Measurements from ENCODE around the gene PHF11. TPM values are rescaled to one million over a fixed set of nuclear protein-coding genes. Genes with fewer than 3 reads are reported as not detected.

PHF11 gene
- total and polyA plus RNA-seq, 2 of the 13 experiments (the other 11 are each of a cell fraction or from before 2014, with no cell fraction given): 15.8 to 22.0 TPM

DNA sequence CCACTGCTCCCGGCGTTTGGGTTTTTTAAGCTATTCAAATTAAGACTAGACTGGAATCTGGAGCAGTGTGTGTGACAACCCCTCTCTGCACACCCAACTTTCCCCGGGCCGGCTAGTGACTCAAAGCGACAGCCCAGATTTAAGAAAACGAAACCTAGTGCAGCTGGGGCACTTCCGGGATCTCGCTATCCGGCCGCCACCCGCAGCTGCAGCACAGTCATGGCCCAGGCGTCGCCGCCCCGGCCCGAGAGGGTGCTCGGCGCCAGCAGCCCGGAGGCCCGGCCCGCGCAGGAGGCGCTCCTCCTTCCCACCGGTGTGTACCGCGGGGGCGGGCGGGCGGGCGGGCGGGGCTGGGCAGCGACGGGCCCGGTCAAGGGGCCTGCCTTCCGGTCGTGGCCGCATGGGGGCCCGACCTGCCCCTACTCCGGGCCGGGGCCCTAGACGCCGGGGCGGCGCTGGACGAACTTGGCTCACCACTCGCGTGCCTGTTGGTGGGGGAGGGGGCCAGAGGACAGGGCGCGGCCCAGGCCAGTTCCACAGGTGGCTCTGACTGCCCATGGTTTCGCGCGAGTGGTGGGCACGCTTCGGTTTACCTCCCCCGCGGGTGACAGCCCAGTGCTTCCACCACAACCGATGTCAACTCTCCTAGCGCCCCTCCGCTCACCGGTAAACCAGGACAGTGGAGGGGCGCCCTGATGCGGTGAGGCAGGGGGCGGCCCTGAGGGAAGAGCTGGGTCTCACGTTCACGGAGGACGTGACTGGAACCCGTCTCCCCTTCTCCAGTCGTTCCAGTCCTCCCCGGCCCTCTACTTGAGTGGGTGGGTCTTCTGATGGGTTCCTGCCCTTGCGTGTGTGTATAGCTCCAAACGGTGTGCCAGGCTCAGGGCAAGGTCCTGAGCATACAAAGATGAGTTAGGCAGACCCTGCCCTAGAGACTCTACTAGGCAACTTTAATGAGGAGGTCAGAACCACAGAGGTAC, at the start of gene PHF11 (continued):
- TF ChIP-seq SP5 (CRISPR knock-in tag; IDR thresholded peaks at IDR 0.05; ENCODE audit: borderline replicate concordance, low read depth): 0 out of 2 replicates have a peak, but pooled peaks have one; percentile 34
- TF ChIP-seq SP4 (CRISPR knock-in tag; IDR thresholded peaks at IDR 0.05): no peak
- no peak for TF ChIP-seq TCF12 (IDR thresholded peaks at IDR 0.05)
- TF ChIP-seq TCF12 (CRISPR knock-in tag; IDR thresholded peaks at IDR 0.05): peak; percentile 23; the same call in 1 of the 2 replicates
- TF ChIP-seq, protein P1, sequence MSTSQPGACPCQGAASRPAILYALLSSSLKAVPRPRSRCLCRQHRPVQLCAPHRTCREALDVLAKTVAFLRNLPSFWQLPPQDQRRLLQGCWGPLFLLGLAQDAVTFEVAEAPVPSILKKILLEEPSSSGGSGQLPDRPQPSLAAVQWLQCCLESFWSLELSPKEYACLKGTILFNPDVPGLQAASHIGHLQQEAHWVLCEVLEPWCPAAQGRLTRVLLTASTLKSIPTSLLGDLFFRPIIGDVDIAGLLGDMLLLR (CRISPR knock-in tag; IDR thresholded peaks at IDR 0.05): peak; percentile 54; the same call in 1 of the 2 replicates
- no peak for TF ChIP-seq XRCC5 (optimal IDR thresholded peaks at IDR 0.05; ENCODE audit: low read length)
- no peak for TF ChIP-seq ZNF883 (CRISPR knock-in tag; IDR thresholded peaks at IDR 0.05; ENCODE audit: not compliant biosample characterization)
- TF ChIP-seq, protein P2, sequence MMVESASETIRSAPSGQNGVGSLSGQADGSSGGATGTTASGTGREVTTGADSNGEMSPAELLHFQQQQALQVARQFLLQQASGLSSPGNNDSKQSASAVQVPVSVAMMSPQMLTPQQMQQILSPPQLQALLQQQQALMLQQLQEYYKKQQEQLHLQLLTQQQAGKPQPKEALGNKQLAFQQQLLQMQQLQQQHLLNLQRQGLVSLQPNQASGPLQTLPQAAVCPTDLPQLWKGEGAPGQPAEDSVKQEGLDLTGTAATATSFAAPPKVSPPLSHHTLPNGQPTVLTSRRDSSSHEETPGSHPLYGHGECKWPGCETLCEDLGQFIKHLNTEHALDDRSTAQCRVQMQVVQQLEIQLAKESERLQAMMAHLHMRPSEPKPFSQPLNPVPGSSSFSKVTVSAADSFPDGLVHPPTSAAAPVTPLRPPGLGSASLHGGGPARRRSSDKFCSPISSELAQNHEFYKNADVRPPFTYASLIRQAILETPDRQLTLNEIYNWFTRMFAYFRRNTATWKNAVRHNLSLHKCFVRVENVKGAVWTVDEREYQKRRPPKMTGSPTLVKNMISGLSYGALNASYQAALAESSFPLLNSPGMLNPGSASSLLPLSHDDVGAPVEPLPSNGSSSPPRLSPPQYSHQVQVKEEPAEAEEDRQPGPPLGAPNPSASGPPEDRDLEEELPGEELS (CRISPR knock-in tag; IDR thresholded peaks at IDR 0.05): 0 out of 2 replicates have a peak, but pooled peaks have one; percentile 47
- no peak for TF ChIP-seq DNMT3B (CRISPR knock-in tag; conservative IDR thresholded peaks at IDR 0.05)
- no peak for TF ChIP-seq ZNF713 (CRISPR knock-in tag; IDR thresholded peaks at IDR 0.05)
- TF ChIP-seq, protein P3, sequence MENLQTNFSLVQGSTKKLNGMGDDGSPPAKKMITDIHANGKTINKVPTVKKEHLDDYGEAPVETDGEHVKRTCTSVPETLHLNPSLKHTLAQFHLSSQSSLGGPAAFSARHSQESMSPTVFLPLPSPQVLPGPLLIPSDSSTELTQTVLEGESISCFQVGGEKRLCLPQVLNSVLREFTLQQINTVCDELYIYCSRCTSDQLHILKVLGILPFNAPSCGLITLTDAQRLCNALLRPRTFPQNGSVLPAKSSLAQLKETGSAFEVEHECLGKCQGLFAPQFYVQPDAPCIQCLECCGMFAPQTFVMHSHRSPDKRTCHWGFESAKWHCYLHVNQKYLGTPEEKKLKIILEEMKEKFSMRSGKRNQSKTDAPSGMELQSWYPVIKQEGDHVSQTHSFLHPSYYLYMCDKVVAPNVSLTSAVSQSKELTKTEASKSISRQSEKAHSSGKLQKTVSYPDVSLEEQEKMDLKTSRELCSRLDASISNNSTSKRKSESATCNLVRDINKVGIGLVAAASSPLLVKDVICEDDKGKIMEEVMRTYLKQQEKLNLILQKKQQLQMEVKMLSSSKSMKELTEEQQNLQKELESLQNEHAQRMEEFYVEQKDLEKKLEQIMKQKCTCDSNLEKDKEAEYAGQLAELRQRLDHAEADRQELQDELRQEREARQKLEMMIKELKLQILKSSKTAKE (CRISPR knock-in tag; IDR thresholded peaks at IDR 0.05; ENCODE audit: borderline replicate concordance): peak; percentile 65; the same call in 1 of the 2 replicates
- TF ChIP-seq ZNF10 (CRISPR knock-in tag; IDR thresholded peaks at IDR 0.05; ENCODE audit: borderline replicate concordance, low read depth): no peak
- TF ChIP-seq U2AF2 (IDR thresholded peaks at IDR 0.05; ENCODE audit: low read depth, low read length): no peak
- TF ChIP-seq KAT8 (CRISPR knock-in tag; IDR thresholded peaks at IDR 0.05): peak; percentile 45; the same call in 1 of the 2 replicates
- TF ChIP-seq KDM3A (CRISPR knock-in tag; IDR thresholded peaks at IDR 0.05; ENCODE audit: low read depth): no peak
- no peak for TF ChIP-seq ZZZ3 (CRISPR knock-in tag; IDR thresholded peaks at IDR 0.05; ENCODE audit: borderline replicate concordance)
- 0 out of 2 replicates have a peak, but pooled peaks have one; percentile 45 for TF ChIP-seq MEIS2 (CRISPR knock-in tag; IDR thresholded peaks at IDR 0.05)
- no peak for TF ChIP-seq ATF7-NPFF (CRISPR knock-in tag; IDR thresholded peaks at IDR 0.05; ENCODE audit: low read depth)
- TF ChIP-seq MAFG (CRISPR knock-in tag; IDR thresholded peaks at IDR 0.05): no peak
- no peak for TF ChIP-seq SMC3 (IDR thresholded peaks at IDR 0.05; ENCODE audit: low read length)
- no peak for TF ChIP-seq ZSCAN25 (CRISPR knock-in tag; IDR thresholded peaks at IDR 0.05)
- no peak; the same call in 1 of the 2 replicates for TF ChIP-seq REPIN1 (CRISPR knock-in tag; IDR thresholded peaks at IDR 0.05; ENCODE audit: borderline replicate concordance, low read depth)
- TF ChIP-seq, protein P4, sequence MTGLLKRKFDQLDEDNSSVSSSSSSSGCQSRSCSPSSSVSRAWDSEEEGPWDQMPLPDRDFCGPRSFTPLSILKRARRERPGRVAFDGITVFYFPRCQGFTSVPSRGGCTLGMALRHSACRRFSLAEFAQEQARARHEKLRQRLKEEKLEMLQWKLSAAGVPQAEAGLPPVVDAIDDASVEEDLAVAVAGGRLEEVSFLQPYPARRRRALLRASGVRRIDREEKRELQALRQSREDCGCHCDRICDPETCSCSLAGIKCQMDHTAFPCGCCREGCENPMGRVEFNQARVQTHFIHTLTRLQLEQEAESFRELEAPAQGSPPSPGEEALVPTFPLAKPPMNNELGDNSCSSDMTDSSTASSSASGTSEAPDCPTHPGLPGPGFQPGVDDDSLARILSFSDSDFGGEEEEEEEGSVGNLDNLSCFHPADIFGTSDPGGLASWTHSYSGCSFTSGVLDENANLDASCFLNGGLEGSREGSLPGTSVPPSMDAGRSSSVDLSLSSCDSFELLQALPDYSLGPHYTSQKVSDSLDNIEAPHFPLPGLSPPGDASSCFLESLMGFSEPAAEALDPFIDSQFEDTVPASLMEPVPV (CRISPR knock-in tag; IDR thresholded peaks at IDR 0.05): peak; percentile 54; the same call in 1 of the 2 replicates
- no peak for TF ChIP-seq RFX1 (IDR thresholded peaks at IDR 0.05)

Data from HepG2 (cell line).